ENCODE measurements around the gene AGT.

Gene AGT

GRCh38 chr1:230713915-230714764 lies at the start of gene AGT:
Gene AGT, minus strand, starts transcription at chr1:230714122. Its CDS starts 3,299 bp downstream, at chr1:230710823.
- peak; percentile 95 for DNase-seq (ENCODE audit: low spot score)

GRCh38 chr1:230761443-230762167 lies 47.7 kb upstream of the AGT start:
- no peak for DNase-seq (ENCODE audit: low spot score)

- no peak for DNase-seq (ENCODE audit: low spot score)
Measured at GRCh38 chr1:230760360-230760827, 46.5 kb upstream of the AGT start.

- DNase-seq (ENCODE audit: low spot score) = no peak
Measured at GRCh38 chr1:230759369-230760065, 45.6 kb upstream of the AGT start.

GRCh38 chr1:230758709-230759368 lies 44.9 kb upstream of the AGT start:
- DNase-seq (ENCODE audit: low spot score) = no peak

- DNase-seq (ENCODE audit: low spot score) = peak; percentile 29
Measured at GRCh38 chr1:230757856-230758708, 44.2 kb upstream of the AGT start.

GRCh38 chr1:230754796-230755195 lies 40.9 kb upstream of the AGT start:
- DNase-seq (ENCODE audit: low spot score) = peak; percentile 78

GRCh38 chr1:230753586-230754251 lies 39.8 kb upstream of the AGT start:
- DNase-seq (ENCODE audit: low spot score) = peak; percentile 52

GRCh38 chr1:230753191-230753585 lies 39.3 kb upstream of the AGT start:
- peak; percentile 39 for DNase-seq (ENCODE audit: low spot score)

- peak; percentile 94 for DNase-seq (ENCODE audit: low spot score)
Measured at GRCh38 chr1:230752407-230752806, 38.5 kb upstream of the AGT start.

- no peak for DNase-seq (ENCODE audit: low spot score)
Measured at GRCh38 chr1:230750986-230751625, 37.2 kb upstream of the AGT start.

GRCh38 chr1:230750576-230750975 lies 36.7 kb upstream of the AGT start:
- DNase-seq (ENCODE audit: low spot score) = no peak

- DNase-seq (ENCODE audit: low spot score) = no peak
Measured at GRCh38 chr1:230749635-230750034, 35.7 kb upstream of the AGT start.

- peak; percentile 17 for DNase-seq (ENCODE audit: low spot score)
Measured at GRCh38 chr1:230749150-230749549, 35.2 kb upstream of the AGT start.

- peak; percentile 56 for DNase-seq (ENCODE audit: low spot score)
Measured at GRCh38 chr1:230747890-230748800, 34.2 kb upstream of the AGT start.

- DNase-seq (ENCODE audit: low spot score) = no peak
Measured at GRCh38 chr1:230747127-230747730, 33.3 kb upstream of the AGT start, which contains the start of gene CAPN9. Gene CAPN9, plus strand, starts transcription at chr1:230747388. Its CDS starts 109 bp downstream, at chr1:230747497.

- no peak for DNase-seq (ENCODE audit: low spot score)
Measured at GRCh38 chr1:230746617-230747016, 32.7 kb upstream of the AGT start.

- no peak for DNase-seq (ENCODE audit: low spot score)
Measured at GRCh38 chr1:230745071-230745470, 31.1 kb upstream of the AGT start.

Data from cerebellar cortex (tissue), 1 donor.